NCI-H524 treated with DMSO at 0.1 percent for 48 hours (cell line): Measurements from ENCODE around the gene GPC6.

Experiments used
- DNase-seq: peaks from one replicate; lab custom pipeline; 2025; lab: John Stamatoyannopoulos, UW

GPC6 gene

DNA sequence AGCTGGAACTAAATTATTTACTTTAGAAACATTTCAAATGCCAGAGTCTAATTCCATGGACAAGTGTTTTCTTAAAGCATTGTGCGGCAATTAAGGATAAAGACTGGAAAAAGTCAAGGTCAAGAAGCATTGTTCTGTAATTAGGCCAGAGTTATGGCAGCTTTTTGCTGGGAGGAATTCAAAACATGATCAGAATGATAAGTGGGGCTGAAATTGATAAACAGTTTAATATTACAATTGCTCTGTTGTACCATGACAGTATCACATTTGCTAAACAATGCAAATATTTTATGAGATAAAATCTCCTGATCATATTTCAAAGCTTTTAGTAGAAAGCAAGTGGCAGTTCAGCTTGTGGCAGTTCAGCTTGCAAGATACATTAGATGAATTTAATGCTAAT, 513.7 kb downstream of the GPC6 start:
- DNase-seq = no peak

- no peak for DNase-seq
Measured at GRCh38 chr13:93744033-93744432, 517.4 kb downstream of the GPC6 start.

- DNase-seq = no peak
Measured at GRCh38 chr13:93744886-93745285, 518.3 kb downstream of the GPC6 start.

- DNase-seq = no peak
Measured at GRCh38 chr13:93745884-93746283, 519.3 kb downstream of the GPC6 start.

- no peak for DNase-seq
Measured at GRCh38 chr13:93746589-93746988, 520.0 kb downstream of the GPC6 start.

GRCh38 chr13:93750676-93751075, 524.1 kb downstream of the GPC6 start:
- DNase-seq = peak; percentile 85

GRCh38 chr13:93751117-93751516, 524.5 kb downstream of the GPC6 start:
- DNase-seq = no peak

- no peak for DNase-seq
Measured at GRCh38 chr13:93752541-93752940, 525.9 kb downstream of the GPC6 start.

DNA sequence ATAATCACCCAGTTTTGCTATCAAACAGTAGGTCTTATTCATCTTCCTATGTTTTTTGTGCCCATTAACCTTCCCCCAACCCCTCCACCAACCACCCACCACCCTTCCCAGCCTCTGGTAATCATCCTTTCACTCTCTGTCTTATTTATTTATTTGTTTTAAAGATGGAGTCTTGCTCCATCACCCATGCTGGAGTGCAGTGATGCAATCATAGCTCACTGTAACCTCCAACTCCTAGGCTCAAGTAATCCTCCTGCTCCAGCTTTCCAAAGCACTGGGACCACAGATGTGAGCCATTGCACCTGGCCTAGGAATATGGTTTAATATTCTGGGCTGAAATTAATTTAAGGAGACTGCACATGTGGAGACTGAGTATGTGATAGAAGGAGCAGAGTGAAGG, 527.0 kb downstream of the GPC6 start:
- no peak for DNase-seq

- no peak for DNase-seq
Measured at GRCh38 chr13:93755341-93755740, 528.7 kb downstream of the GPC6 start.

GRCh38 chr13:93758575-93758974, 532.0 kb downstream of the GPC6 start:
- no peak for DNase-seq

DNA sequence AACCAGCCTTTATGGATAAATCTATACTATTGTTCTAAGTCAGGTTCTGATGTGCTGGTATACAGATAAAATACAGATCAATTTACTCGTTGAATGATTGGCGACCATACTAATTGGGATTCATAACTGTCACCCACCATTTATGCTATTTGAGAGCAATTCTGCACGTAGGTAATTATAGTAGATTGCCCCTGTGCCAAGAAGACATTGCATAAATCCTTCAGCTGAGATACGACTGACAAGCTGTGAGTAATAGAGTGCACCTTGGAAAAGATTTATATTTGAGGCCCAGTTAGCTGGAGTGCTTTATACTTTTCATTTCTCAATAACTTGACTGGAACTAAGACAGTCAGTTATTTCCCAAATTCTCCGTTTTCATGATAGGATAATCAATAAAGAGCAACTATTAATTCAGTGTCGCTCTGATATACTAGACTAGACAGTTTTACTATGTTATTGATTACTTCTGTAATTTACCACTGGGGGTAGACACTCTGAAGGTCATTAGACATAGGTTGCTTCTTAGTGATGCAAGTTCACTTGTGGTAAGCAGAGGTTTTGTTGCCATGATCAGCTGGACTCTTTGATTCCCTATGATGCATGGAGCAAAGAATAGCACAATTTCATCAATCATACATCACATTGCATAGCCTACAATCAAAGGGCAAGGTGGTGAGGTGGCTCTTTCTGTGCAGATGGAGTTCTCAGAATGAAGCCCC, 536.3 kb downstream of the GPC6 start:
- DNase-seq = no peak

DNA sequence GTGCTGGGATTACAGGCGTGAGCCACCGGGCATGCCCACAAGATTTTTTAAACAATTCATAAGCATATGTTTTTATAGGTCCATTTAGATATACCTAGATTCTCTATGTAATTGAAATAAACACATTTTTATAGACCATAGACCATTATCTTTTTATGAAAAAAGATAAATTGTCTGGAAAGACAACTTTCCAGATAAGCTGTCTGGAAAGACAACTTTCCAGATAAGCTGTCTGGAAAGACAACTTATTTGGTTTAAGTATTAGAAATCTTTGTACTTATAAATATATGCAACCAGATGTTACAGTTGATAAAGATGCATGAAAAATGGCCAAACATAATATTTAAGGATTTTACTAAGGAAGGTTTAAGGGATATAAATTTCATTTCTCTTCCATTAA, 538.5 kb downstream of the GPC6 start:
- DNase-seq = no peak

DNA sequence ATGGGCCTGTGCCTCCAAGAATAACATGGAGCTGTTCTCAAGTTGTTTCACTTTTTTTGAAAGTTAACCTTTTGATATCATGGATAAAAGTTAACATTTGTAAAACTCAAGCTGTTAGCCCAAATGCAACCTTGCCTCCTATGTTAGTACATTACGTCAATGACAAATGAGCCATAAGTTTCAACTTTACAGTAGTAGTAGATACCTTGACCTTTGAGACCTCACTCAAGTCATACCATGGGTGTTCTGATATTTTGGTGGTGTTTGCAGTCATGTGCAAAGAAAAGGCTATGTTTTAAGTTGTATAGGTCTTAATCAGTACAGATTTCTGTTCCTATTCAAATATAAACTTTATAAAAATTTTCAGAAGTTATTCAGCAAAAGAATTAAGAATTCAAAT, 539.2 kb downstream of the GPC6 start:
- DNase-seq = no peak

DNA sequence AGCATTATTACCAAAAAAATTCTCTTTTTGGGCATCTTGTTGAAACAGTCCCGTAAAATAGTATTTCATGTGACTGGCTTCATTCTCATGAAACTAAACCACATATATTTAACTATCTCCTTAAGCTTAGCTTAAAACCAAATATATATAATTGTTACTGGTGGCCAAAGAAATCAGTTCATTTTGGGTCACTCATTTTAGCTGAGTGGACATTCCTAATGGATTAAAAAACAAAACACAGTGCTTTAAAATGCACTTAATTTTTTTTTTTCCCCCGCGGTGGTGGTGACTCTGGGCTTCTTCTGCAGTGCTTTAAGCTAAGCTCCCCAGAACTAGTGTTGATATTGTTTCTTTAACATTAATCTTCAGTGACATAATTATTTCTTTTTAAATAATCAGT, 540.1 kb downstream of the GPC6 start:
- DNase-seq = no peak

GRCh38 chr13:93767180-93767916, 540.7 kb downstream of the GPC6 start:
- DNase-seq = peak; percentile 33

DNA sequence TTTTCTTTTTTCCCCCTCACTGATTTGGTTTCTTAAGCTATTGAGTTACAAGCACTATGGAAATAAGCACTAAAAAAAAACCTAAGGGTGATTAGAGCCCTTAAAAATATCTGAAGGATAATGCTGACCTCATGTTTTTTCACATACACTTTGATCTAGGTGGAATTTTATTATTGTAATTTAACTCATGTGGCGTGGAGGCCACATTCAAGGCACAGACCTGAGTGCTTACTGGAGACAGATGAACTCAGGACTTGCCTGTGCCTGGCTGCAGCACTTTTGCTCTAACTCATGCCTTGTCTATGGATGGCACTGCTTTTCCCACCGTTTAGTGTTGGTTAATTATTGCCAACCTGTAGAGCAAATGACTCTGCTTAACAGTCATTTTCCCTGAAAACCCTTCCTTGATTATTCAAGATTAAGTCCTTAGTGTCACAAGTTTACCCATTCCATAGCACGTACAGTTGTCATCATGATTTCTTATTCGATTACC, 541.4 kb downstream of the GPC6 start:
- peak; percentile 33 for DNase-seq

- DNase-seq = no peak
Measured at GRCh38 chr13:93769101-93769500, 542.5 kb downstream of the GPC6 start.

DNA sequence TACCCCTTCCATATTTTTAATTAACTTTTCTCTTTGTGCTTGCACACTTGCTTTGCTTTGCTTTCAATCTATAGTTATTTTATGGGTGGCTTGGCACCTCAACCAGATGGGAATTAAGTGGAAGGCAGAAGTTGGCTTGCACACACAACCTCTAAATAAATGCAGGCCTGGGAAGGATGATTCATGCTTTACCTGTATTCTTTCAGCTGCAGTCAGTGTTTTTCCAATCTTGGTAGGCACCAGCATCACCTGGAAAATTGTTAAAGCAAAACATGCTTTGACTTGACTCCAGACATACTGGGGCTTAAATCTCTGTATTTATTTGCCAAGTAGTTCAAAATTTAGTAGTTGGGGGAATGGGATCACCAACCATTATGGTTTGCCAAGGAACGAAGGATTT, 543.0 kb downstream of the GPC6 start:
- no peak for DNase-seq

DNA sequence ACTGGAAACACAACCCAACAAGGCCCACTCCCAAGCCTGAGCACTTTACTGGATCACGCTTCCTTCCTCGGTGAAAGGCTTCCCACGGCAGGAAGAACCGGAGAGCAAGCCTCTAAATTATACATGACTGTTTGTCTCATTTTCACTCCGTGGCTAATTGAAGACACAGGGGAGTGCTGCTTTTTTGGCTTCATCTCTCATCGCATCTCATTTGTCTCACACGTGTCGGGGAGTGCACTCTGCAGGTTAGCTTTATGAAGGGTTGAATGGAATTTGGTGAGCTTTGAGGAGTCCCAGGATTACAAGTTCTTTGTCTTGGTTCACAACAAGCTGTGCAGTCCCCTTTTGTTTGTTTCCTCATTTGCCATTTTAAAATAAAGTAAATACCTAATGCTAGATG, 544.6 kb downstream of the GPC6 start:
- DNase-seq = no peak

- no peak for DNase-seq
Measured at GRCh38 chr13:93771782-93772181, 545.2 kb downstream of the GPC6 start.

- DNase-seq = no peak
Measured at GRCh38 chr13:93774506-93774905, 547.9 kb downstream of the GPC6 start.

GRCh38 chr13:93775027-93775426, 548.4 kb downstream of the GPC6 start:
- no peak for DNase-seq
